ENCODE results near the gene LRRC1. TPM values are rescaled to one million over a fixed set of nuclear protein-coding genes. Genes with fewer than 3 reads are reported as not detected.

Gene LRRC1
- total RNA-seq, 1 experiment from 2014 or later = 10.3 TPM

- peak overlapping the region; percentile 71 for H2BK120ac ChIP-seq (ENCODE audit: low read depth, low read length, poor library complexity, severe bottlenecking)
- DNase-seq = no peak
- no peak overlapping the region; the same call in 1 of the 2 replicates for H3K14ac ChIP-seq (ENCODE audit: insufficient read depth, low read length)
- no peak for TF ChIP-seq CTCF (conservative IDR thresholded peaks at IDR 0.05)
- no peak overlapping the region for H3K23ac ChIP-seq (ENCODE audit: insufficient read length, low read depth, low read length)
- no peaks in the 10 kb centered on the region for H3K23me2 ChIP-seq (ENCODE audit: insufficient read length, low read depth, low read length, poor library complexity, severe bottlenecking)
- H3K27ac ChIP-seq (ENCODE audit: insufficient read length, low read depth, low read length) = no peak overlapping the region
- H3K36me3 Mint-ChIP-seq (ENCODE audit: insufficient read depth in 1 of 3, low read depth in 3 of 3) = no peaks in the 10 kb centered on the region; a peak in 1 of 7 replicates
- peak overlapping the region in 1 of 3 experiments; percentile 16; a peak in 2 of 7 replicates for H3K27ac Mint-ChIP-seq
- no peaks in the 10 kb centered on the region for H3K9me3 Mint-ChIP-seq
- H3K79me1 ChIP-seq (ENCODE audit: insufficient read depth, low read depth, low read length, poor library complexity, severe bottlenecking) = no peaks in the 10 kb centered on the region
- H3K9me3 ChIP-seq (ENCODE audit: control insufficient read depth, low read depth, low read length) = no peaks in the 10 kb centered on the region
- no peak overlapping the region for H2AFZ ChIP-seq (ENCODE audit: low read length)
- H3K27me3 ChIP-seq (ENCODE audit: insufficient read depth, low read length) = no peaks in the 10 kb centered on the region
- no peak overlapping the region for H3K9ac ChIP-seq (ENCODE audit: extremely low read depth, insufficient read length, low read length)
- no peak overlapping the region for H3K4me2 ChIP-seq (ENCODE audit: insufficient read depth, insufficient read length, low read length)
- no peak overlapping the region for H3K56ac ChIP-seq (ENCODE audit: insufficient read length, low read depth, low read length)
- no peaks in the 10 kb centered on the region for H4K20me1 ChIP-seq (ENCODE audit: control insufficient read depth, insufficient read depth, insufficient read length)
- peak overlapping the region; percentile 95 for H3T11ph ChIP-seq (ENCODE audit: low read length)
- H2AK5ac ChIP-seq (ENCODE audit: insufficient read length, low read length) = no peak overlapping the region
- no peak overlapping the region for H4K5ac ChIP-seq (ENCODE audit: insufficient read length, low read depth, low read length)
- peak overlapping the region; percentile 93 for H2BK12ac ChIP-seq (ENCODE audit: insufficient read length, low read depth, low read length)
- H3K4ac ChIP-seq (ENCODE audit: low read depth, low read length) = 0 out of 2 replicates have a peak overlapping the region, but pooled peaks have one; percentile 60
- H3K27me3 Mint-ChIP-seq (ENCODE audit: low read depth) = no peaks in the 10 kb centered on the region
- H3K4me1 ChIP-seq (ENCODE audit: insufficient read depth, low read length) = peaks cover 2% of the 10 kb centered on the region; the same call in 1 of the 2 replicates
- no peaks in the 10 kb centered on the region; the same call in 1 of the 2 replicates for H3K79me2 ChIP-seq (ENCODE audit: insufficient read depth, low read length)
- peak overlapping the region; percentile 96 for H2BK20ac ChIP-seq (ENCODE audit: low read depth, low read length, poor library complexity, severe bottlenecking)
- H3K4me3 Mint-ChIP-seq = no peak overlapping the region
- no CpG with 5 or more reads among the region's 2 CpGs for WGBS (ENCODE audit: extremely low coverage, insufficient read length, low lambda C conversion rate)
- H4K91ac ChIP-seq (ENCODE audit: insufficient read length, low read depth, low read length) = peak overlapping the region; percentile 59
- no peak overlapping the region for H2BK15ac ChIP-seq (ENCODE audit: low read depth, low read length)
- peaks cover 18 to 23% of the 10 kb centered on the region in 2 experiments for H3K4me1 Mint-ChIP-seq
- no peak overlapping the region for H4K8ac ChIP-seq (replicated peaks; ENCODE audit: insufficient read length, low read depth, low read length)
- peak overlapping the region; percentile 91 for H3K18ac ChIP-seq (ENCODE audit: insufficient read length, low read depth, low read length)
- H2BK5ac ChIP-seq (ENCODE audit: insufficient read length, low read length) = no peak overlapping the region
These were observed 167.8 kb downstream of the LRRC1 start for GRCh38 chr6:53962646-53963045.

Measured in H9 (cell line).